ENCODE data around the gene TAF4.
A peak's percentile ranks its signal among the peaks of the same experiment; 100 is the strongest.

The TAF4 gene

DNA sequence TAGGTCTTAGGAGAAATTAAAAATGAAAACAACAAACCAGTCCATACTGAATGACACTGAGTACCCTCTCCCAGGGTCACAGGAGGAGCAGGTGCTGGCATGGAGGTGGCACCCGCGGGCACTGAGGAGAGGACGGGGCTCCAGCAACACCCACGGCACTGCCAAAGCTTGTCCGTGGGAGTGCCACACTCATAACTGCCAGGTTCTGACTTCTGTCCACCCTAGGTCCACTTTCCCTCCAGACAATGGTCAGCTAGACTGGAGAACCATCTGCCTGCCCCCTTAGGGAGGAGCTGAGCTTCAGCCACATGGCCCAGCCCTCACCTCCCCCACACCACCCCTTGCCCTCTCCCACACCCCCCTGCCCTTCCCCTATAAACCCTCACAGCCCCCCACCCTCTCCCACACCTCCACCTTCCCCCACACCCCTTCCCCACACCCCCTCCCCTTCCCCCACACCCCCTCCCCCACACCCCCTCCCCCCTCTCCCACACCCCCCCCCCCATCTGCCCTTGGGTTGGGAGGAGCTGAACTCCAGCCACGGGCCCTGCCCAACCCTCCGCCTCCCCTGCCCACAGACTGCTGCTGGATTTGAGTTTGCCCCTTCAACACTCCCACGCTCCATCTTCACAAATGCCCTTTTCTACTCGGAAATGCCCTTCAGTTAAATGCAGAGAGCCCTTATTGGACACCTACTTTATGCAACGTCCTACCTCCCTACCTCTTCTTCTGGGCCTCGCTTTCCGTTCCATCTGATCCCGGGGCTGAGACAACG is 129.6 kb downstream of the TAF4 start:
- H3K4me3 ChIP-seq (ENCODE audit: control insufficient read depth, low read depth, low read length), result no peak overlapping the region
- no peak for DNase-seq (ENCODE audit: low read depth)
- no peak for TF ChIP-seq CTCF (conservative IDR thresholded peaks at IDR 0.05; ENCODE audit: control insufficient read depth, insufficient read depth, low read depth, low read length)

GRCh38 chr20:61934716-61935530 is 130.8 kb downstream of the TAF4 start:
- no peak overlapping the region for H3K4me3 ChIP-seq (ENCODE audit: control insufficient read depth, low read depth, low read length)
- peak; percentile 64 for DNase-seq (ENCODE audit: low read depth)
- TF ChIP-seq CTCF (conservative IDR thresholded peaks at IDR 0.05; ENCODE audit: control insufficient read depth, insufficient read depth, low read depth, low read length), result no peak

- TF ChIP-seq CTCF (conservative IDR thresholded peaks at IDR 0.05; ENCODE audit: control insufficient read depth, insufficient read depth, low read depth, low read length), result no peak
- H3K4me3 ChIP-seq (ENCODE audit: control insufficient read depth, low read depth, low read length), result no peak overlapping the region
- DNase-seq (ENCODE audit: low read depth), result no peak
Observed at GRCh38 chr20:61933951-61934715, 131.5 kb downstream of the TAF4 start.

GRCh38 chr20:61933481-61933950 is 132.2 kb downstream of the TAF4 start:
- no peak overlapping the region for H3K4me3 ChIP-seq (ENCODE audit: control insufficient read depth, low read depth, low read length)
- TF ChIP-seq CTCF (conservative IDR thresholded peaks at IDR 0.05; ENCODE audit: control insufficient read depth, insufficient read depth, low read depth, low read length), result no peak
- no peak for DNase-seq (ENCODE audit: low read depth)

GRCh38 chr20:61932711-61933480 is 132.8 kb downstream of the TAF4 start:
- DNase-seq (ENCODE audit: low read depth), result no peak
- no peak for TF ChIP-seq CTCF (conservative IDR thresholded peaks at IDR 0.05; ENCODE audit: control insufficient read depth, insufficient read depth, low read depth, low read length)
- H3K4me3 ChIP-seq (ENCODE audit: control insufficient read depth, low read depth, low read length), result no peak overlapping the region

DNA sequence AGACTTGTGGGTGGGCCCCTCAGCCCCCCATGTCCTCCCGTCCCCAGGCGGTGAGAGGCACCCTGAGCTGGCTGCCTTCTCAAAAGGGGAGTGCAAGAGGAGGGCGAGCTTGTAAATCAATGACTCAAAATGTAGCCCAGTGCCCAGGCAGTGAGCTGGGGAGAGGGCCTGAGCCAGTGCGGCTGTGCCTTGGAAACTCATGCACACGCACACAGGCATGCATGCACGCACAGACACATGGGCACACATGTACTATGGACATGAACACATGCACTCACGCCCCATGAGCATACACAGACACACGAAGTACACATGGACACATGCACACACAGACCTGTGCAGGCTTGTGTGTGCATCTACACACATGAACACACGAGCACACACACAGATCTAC is 133.5 kb downstream of the TAF4 start:
- no peak for DNase-seq (ENCODE audit: low read depth)
- no peak for TF ChIP-seq CTCF (conservative IDR thresholded peaks at IDR 0.05; ENCODE audit: control insufficient read depth, insufficient read depth, low read depth, low read length)
- H3K4me3 ChIP-seq (ENCODE audit: control insufficient read depth, low read depth, low read length), result no peak overlapping the region

All from fibroblast of mammary gland (primary cell).